Psoas muscle (tissue), 8 donors: ENCODE measurements around the gene SLC9A2. TPM values are rescaled to one million over a fixed set of nuclear protein-coding genes. Genes with fewer than 3 reads are reported as not detected.

Source experiments
- ATAC-seq, 4 donors: fragments of 200-7000 bp; cut with Tn5 transposase; one replicate each; pipeline ENCODE4 v1.9.1; 2020; ENCODE audit warnings: moderate library complexity in 3 of 4, mild to moderate bottlenecking in 2 of 4
- DNase-seq, 2 donors: peaks; one replicate each; pipeline ENCODE4 v3.0.0-alpha.2; 2020
- H3K27ac ChIP-seq: fragments of 200-600 bp; one replicate; pipeline ENCODE4 v1.8.0; 2022
- H3K27me3 ChIP-seq, 3 donors: fragments of 200-600 bp in 1 of 3; one replicate each; pipeline versions ENCODE4 v1.6.1 to v1.8.0; 2013 to 2022; ENCODE audit warnings: low read length in 2 of 3, mild to moderate bottlenecking in 2 of 3, moderate library complexity in 1 of 3; ENCODE audit not compliant: insufficient read depth in 3 of 3
- H3K36me3 ChIP-seq, 2 donors: fragments of 200-600 bp in 1 of 2; one replicate each; pipeline versions ENCODE4 v1.6.1 to v1.8.0; 2013 to 2022; ENCODE audit warnings: low read depth in 1 of 2, mild to moderate bottlenecking in 1 of 2, moderate library complexity in 1 of 2; ENCODE audit not compliant: insufficient read depth in 1 of 2
- H3K4me1 ChIP-seq: fragments of 200-600 bp; one replicate; pipeline ENCODE4 v1.8.0; 2022
- H3K4me3 ChIP-seq: fragments of 200-600 bp; one replicate; pipeline ENCODE4 v1.8.0; 2022; ENCODE audit warnings: mild to moderate bottlenecking
- H3K9me3 ChIP-seq: fragments of 200-600 bp; one replicate; pipeline ENCODE4 v1.8.0; 2022
- CTCF ChIP-seq: fragments of 200-600 bp; IDR thresholded peaks from one replicate; pipeline ENCODE4 v1.8.0; 2022; ENCODE audit warnings: antibody characterized with exemption
- WGBS, 3 donors: extraction: QIAGEN DNeasy Blood & Tissue Kit; methylation state at CpG; one replicate each; pipeline versions ENCODE4 v1.1.6 to v1.1.7; 2013; 5-methylcytosine and 5-hydroxymethylcytosine counted together
- intact Hi-C, 2 donors: fragments of 100-400 bp; cut with DNase I; formaldehyde crosslinking; loops; one replicate each; pipeline versions ENCODE4 v1.11.0 to v1.14.2; 2022
- polyA plus RNA-seq, 3 donors: library from polyadenylated mRNA; stranded (reverse); fragments of 200-250 nt; gene quantifications; one replicate each; pipeline ENCODE4 v1.2.3, GENCODE V29; 2013
- total RNA-seq, 4 donors: library from RNA; stranded (reverse); fragmentation: NEBNext Ultra II Directional in 2 of 4; extraction: Animal tissue kit (Norgen Biotek cat#: 25700) in 2 of 4; gene quantifications; one replicate each; pipeline versions ENCODE4 v1.2.1 to v1.2.4, GENCODE V29; 2021 to 2023
- donor health status: healthy with polysubstance abuse.
- donor health status: DM: no; HTN: no; CAD: no; lungs with moderate emphysema.
- donor health status: Bipolar disorder and iron deficiency.
- donor health status: healthy.
- donor health status: DM: yes; HTN: yes; CAD: no.
- donor health status: DM: no; HTN: no; CAD: no.
- donor health status: DM: no; HTN: no; CAD: no.
- donor health status: DM: yes; HTN: yes; CAD: no.

Gene SLC9A2
- total and polyA plus RNA-seq, 7 donors = 0.81 to 9.3 (median 6.3) TPM

GRCh38 chr2:102736110-102736409 is 116.7 kb downstream of the SLC9A2 start:
- 11 to 23% (median 19%) methylated on average over 6 of the region's 6 CpGs for WGBS, 3 donors
- peak overlapping the region; percentile 90 for H3K27ac ChIP-seq
- peak; percentile 55 to 70 (median 60) for ATAC-seq

GRCh38 chr2:102736410-102737409 is 117.4 kb downstream of the SLC9A2 start:
- Histone ChIP-seq H3K4me1 (peaks cover 13% of the 10 kb centered on the region), H3K27me3 (no peaks in the 10 kb centered on the region), H3K9me3 (no peaks in the 10 kb centered on the region), H3K4me3 (peak overlapping the region; percentile 96), H3K36me3 (peaks cover 0 to 5% of the 10 kb centered on the region in 2 donors), H3K27ac (peak overlapping the region; percentile 90)
- ATAC-seq (peak; percentile 92 to 96 (median 94)), DNase-seq (peak; percentile 87 to 92)
- intact Hi-C loops = no loop called here
- WGBS, 3 donors = 0% methylated on average over 45 to 52 of the region's 52 CpGs
- peak; percentile 8 for TF ChIP-seq CTCF

More at GRCh38 chr2:102736110-102736409, 116.7 kb downstream of the SLC9A2 start:
- Histone ChIP-seq H3K4me1 (peaks cover 13% of the 10 kb centered on the region), H3K36me3 (peaks cover 0 to 12% of the 10 kb centered on the region in 2 donors), H3K9me3 (no peaks in the 10 kb centered on the region), H3K4me3 (peak overlapping the region; percentile 96), H3K27me3 (no peaks in the 10 kb centered on the region)
- DNase-seq = no peak
- no peak for TF ChIP-seq CTCF
- intact Hi-C loops = no loop called here

- 35 to 42% (median 39%) methylated on average over 1 of the region's 1 CpG for WGBS, 3 donors
- DNase-seq = no peak
- ATAC-seq = no peak
- Histone ChIP-seq H3K4me1 (peaks cover 13% of the 10 kb centered on the region), H3K36me3 (no peaks in the 10 kb centered on the region), H3K27ac (no peak overlapping the region), H3K9me3 (no peaks in the 10 kb centered on the region), H3K4me3 (peak overlapping the region; percentile 96), H3K27me3 (no peaks in the 10 kb centered on the region)
- intact Hi-C loops = no loop called here
- no peak for TF ChIP-seq CTCF
These were observed 118.1 kb downstream of the SLC9A2 start for GRCh38 chr2:102737431-102737830.

GRCh38 chr2:102743259-102743658 is 123.9 kb downstream of the SLC9A2 start:
- no peak overlapping the region for H3K4me3 ChIP-seq
- no peaks in the 10 kb centered on the region for H3K36me3 ChIP-seq
- intact Hi-C loops = no loop called here
- H3K27me3 ChIP-seq = no peaks in the 10 kb centered on the region
- no peak for TF ChIP-seq CTCF
- no peaks in the 10 kb centered on the region for H3K4me1 ChIP-seq
- H3K27ac ChIP-seq = no peak overlapping the region
- ATAC-seq = no peak
- peaks cover 5% of the 10 kb centered on the region for H3K9me3 ChIP-seq
- DNase-seq = no peak
- WGBS, 3 donors = 91 to 96% (median 91%) methylated on average over 3 of the region's 3 CpGs
